PFSK-1 (cell line): Measurements from ENCODE around the gene MCRIP2.

Experiments
- FOXP2 ChIP-seq: optimal IDR thresholded peaks from 2 replicates; pipeline ENCODE3; 2011; ENCODE audit warnings: borderline replicate concordance, control low read depth, inconsistent platforms; ENCODE audit not compliant: insufficient read depth; ENCODE audit errors: extremely low read length, extremely low read depth
- POLR2AphosphoS5 ChIP-seq: IDR thresholded peaks from 2 replicates; pipeline ENCODE4 v1.6.1; 2012; ENCODE audit warnings: low read depth, mild to moderate bottlenecking, control low read depth, low read length, moderate library complexity
- TAF1 ChIP-seq: IDR thresholded peaks from 2 replicates; pipeline ENCODE4 v1.6.1; 2012; ENCODE audit warnings: low read length, control low read depth, borderline replicate concordance; ENCODE audit not compliant: insufficient read depth

DNA sequence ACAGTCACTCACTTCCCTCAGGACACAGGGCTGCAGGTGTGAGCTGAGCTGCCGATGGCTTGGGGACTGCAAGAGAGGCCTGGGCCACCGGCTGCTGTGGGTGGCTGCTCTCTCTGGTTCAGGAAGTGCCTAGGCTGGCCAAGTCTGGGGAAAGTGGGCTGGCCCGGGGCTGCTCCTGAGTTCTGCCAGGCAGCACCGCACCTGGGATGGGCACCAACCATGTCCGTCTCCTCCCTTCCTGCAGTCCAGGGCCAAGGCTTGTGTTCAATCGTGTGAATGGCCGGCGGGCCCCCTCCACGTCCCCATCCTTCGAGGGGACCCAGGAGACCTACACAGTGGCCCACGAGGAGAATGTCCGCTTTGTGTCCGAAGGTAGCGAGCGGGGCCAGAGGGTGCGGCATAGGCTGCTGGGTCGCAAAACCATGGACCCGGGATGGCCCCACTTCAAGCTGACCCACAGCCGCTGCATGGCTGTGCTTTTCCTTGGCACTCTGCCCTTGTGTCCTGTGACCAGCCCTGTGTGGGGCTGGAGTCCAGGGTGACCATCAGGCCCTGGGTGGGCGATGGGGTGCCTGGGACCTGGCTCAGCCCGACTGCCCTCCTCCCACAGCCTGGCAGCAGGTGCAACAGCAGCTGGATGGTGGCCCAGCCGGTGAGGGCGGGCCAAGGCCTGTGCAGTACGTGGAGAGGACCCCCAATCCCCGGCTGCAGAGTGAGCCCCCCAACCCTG, 5.7 kb downstream of the MCRIP2 start:
- TF ChIP-seq TAF1 (no peak), FOXP2 (no peak), POLR2AphosphoS5 (no peak)
